Measurements from ENCODE around the gene CELF5. TPM values are rescaled to one million over a fixed set of nuclear protein-coding genes. Genes with fewer than 3 reads are reported as not detected.

The CELF5 gene
- total RNA-seq, 1 donor from 2014 or later, result not detected

- Histone ChIP-seq H3K27me3 (peaks cover 4% of the 10 kb centered on the region), H3K4me3 (no peak overlapping the region), H3K36me3 (no peaks in the 10 kb centered on the region), H3K4me1 (peaks cover 0 to 3% of the 10 kb centered on the region in 2 donors), H3K27ac (no peak overlapping the region), H3K9me3 (no peaks in the 10 kb centered on the region)
- peak in 1 of 2 donors; percentile 81 for DNase-seq (ENCODE audit: low spot score in 2 of 2)
- TF ChIP-seq CTCF (IDR thresholded peaks at IDR 0.05), result peak; percentile 81 to 94 (median 84)
- intact Hi-C loops (cut with DNase I), result loop anchor here (1.0 to 2.0 kb wide), 2 partner anchors 167 to 180 kb away; no protein-coding TSS in a partner anchor
These were observed 80.5 kb downstream of the CELF5 start for GRCh38 chr19:3304871-3305423.

GRCh38 chr19:3309724-3310123, 85.3 kb downstream of the CELF5 start:
- Histone ChIP-seq H3K27ac (no peak overlapping the region), H3K36me3 (no peaks in the 10 kb centered on the region), H3K4me3 (no peak overlapping the region), H3K9me3 (no peaks in the 10 kb centered on the region), H3K4me1 (peaks cover 0 to 3% of the 10 kb centered on the region in 2 donors), H3K27me3 (peaks cover 3% of the 10 kb centered on the region)
- intact Hi-C loops (cut with DNase I), result no loop called here
- no peak for TF ChIP-seq CTCF (IDR thresholded peaks at IDR 0.05)
- DNase-seq (ENCODE audit: low spot score in 2 of 2), result no peak

GRCh38 chr19:3310280-3310679, 85.8 kb downstream of the CELF5 start:
- Histone ChIP-seq H3K9me3 (no peaks in the 10 kb centered on the region), H3K27ac (no peak overlapping the region), H3K4me3 (no peak overlapping the region), H3K36me3 (no peaks in the 10 kb centered on the region), H3K4me1 (peaks cover 0 to under 1% of the 10 kb centered on the region in 2 donors), H3K27me3 (peaks cover 8% of the 10 kb centered on the region)
- intact Hi-C loops (cut with DNase I), result no loop called here
- no peak for DNase-seq (ENCODE audit: low spot score in 2 of 2)
- no peak for TF ChIP-seq CTCF (IDR thresholded peaks at IDR 0.05)

GRCh38 chr19:3310711-3311110, 86.2 kb downstream of the CELF5 start:
- no peak for DNase-seq (ENCODE audit: low spot score in 2 of 2)
- Histone ChIP-seq H3K4me1 (no peaks in the 10 kb centered on the region), H3K27ac (no peak overlapping the region), H3K4me3 (no peak overlapping the region), H3K36me3 (no peaks in the 10 kb centered on the region), H3K9me3 (no peaks in the 10 kb centered on the region), H3K27me3 (peaks cover 9% of the 10 kb centered on the region)
- intact Hi-C loops (cut with DNase I), result no loop called here
- no peak for TF ChIP-seq CTCF (IDR thresholded peaks at IDR 0.05)

- H3K27me3 ChIP-seq, result peaks cover 9% of the 10 kb centered on the region
- intact Hi-C loops (cut with DNase I), result no loop called here
- H3K36me3 ChIP-seq, result no peaks in the 10 kb centered on the region
- no peak for TF ChIP-seq CTCF (IDR thresholded peaks at IDR 0.05)
- no peak overlapping the region for H3K4me3 ChIP-seq
- H3K27ac ChIP-seq, result no peak overlapping the region
- H3K9me3 ChIP-seq, result no peaks in the 10 kb centered on the region
- H3K4me1 ChIP-seq, result no peaks in the 10 kb centered on the region
- no peak for DNase-seq (ENCODE audit: low spot score in 2 of 2)
These were observed 88.7 kb downstream of the CELF5 start for GRCh38 chr19:3313199-3313575.
